Upper lobe of left lung (tissue), 4 donors: ENCODE measurements around the gene PSMD6.

Source experiments
- EP300 ChIP-seq, 4 donors: sonication (generic); formaldehyde crosslinking; IDR thresholded peaks; one replicate each; pipeline ENCODE4 v1.5.1; 2017; ENCODE audit warnings: antibody characterized with exemption in 4 of 4, control low read depth in 2 of 4
- POLR2A ChIP-seq, 4 donors: fragments of 450-650 bp; IDR thresholded peaks; one replicate each; pipeline ENCODE4 v1.5.1; 2016 to 2017; ENCODE audit warnings: antibody characterized with exemption in 4 of 4, mild to moderate bottlenecking in 2 of 4
- TF ChIP-seq, protein P1 (sequence below), 6 experiments: fragments of 450-650 bp in 4 of 6; fragments of 200-600 bp in 2 of 6; sonication (generic) in 2 of 6; IDR thresholded peaks; one replicate each; pipeline ENCODE4 v1.5.1; 2016 to 2019; ENCODE audit warnings: antibody characterized with exemption in 6 of 6

DNA sequence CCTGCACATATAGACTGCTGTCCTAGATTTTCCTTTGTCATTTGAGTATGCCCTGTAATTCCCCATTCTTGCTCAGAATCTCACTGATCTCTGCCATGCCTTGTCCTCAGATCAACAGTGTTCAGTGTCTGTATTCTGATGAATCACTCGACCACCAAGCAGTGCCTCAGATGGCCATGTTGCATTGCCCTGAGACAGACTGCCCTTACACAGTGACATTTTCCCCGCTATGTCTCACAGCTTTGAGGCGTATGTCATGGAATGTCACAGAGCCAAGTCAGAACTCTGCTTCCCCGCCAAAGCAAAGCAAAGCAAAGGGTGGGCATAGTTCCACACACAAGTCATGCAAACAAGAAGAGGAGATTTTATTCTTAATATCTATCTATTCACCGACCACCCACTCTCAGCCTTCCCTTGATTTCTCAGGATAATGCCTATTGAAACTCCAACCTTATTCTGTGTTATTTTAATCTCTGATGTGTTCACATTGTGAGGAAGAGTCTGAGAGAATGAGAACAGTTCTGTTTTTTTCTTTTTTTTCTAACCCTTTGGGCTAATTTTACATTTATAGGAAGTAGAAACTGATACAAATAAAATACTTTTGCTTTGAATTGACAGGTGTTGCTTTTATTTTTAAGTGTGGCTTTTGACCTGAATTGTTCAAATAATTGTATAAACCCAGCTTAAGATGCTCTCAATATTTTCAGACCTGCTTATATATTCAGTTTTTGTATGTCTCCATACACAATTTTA lies 16.9 kb upstream of the PSMD6 start:
- TF ChIP-seq, protein P1, sequence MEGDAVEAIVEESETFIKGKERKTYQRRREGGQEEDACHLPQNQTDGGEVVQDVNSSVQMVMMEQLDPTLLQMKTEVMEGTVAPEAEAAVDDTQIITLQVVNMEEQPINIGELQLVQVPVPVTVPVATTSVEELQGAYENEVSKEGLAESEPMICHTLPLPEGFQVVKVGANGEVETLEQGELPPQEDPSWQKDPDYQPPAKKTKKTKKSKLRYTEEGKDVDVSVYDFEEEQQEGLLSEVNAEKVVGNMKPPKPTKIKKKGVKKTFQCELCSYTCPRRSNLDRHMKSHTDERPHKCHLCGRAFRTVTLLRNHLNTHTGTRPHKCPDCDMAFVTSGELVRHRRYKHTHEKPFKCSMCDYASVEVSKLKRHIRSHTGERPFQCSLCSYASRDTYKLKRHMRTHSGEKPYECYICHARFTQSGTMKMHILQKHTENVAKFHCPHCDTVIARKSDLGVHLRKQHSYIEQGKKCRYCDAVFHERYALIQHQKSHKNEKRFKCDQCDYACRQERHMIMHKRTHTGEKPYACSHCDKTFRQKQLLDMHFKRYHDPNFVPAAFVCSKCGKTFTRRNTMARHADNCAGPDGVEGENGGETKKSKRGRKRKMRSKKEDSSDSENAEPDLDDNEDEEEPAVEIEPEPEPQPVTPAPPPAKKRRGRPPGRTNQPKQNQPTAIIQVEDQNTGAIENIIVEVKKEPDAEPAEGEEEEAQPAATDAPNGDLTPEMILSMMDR (IDR thresholded peaks at IDR 0.05): no peak
- TF ChIP-seq POLR2A (IDR thresholded peaks at IDR 0.05) (no peak), EP300 (IDR thresholded peaks at IDR 0.05) (no peak)
